ENCODE data around the gene EIF4E1B.

- no peak for TF ChIP-seq PATZ1 (CRISPR knock-in tag; IDR thresholded peaks at IDR 0.05; ENCODE audit: borderline replicate concordance)
- no peak for TF ChIP-seq GLIS3 (CRISPR knock-in tag; IDR thresholded peaks at IDR 0.05)
- TF ChIP-seq ZNF565 (CRISPR knock-in tag; conservative IDR thresholded peaks at IDR 0.05; ENCODE audit: low read depth), result no peak
- no peak for TF ChIP-seq ZFP3 (CRISPR knock-in tag; IDR thresholded peaks at IDR 0.05)
- TF ChIP-seq ZNF70 (CRISPR knock-in tag; IDR thresholded peaks at IDR 0.05), result no peak
- TF ChIP-seq CREB5 (CRISPR knock-in tag; IDR thresholded peaks at IDR 0.05; ENCODE audit: low read depth), result no peak
- TF ChIP-seq OSR1 (CRISPR knock-in tag; IDR thresholded peaks at IDR 0.05), result no peak
- no peak for TF ChIP-seq TOX (CRISPR knock-in tag; IDR thresholded peaks at IDR 0.05; ENCODE audit: borderline replicate concordance)
- no peak for TF ChIP-seq BACH2 (CRISPR knock-in tag; IDR thresholded peaks at IDR 0.05; ENCODE audit: borderline replicate concordance)
- no peak for TF ChIP-seq ZFP30 (CRISPR knock-in tag; IDR thresholded peaks at IDR 0.05)
These were observed 6.0 kb downstream of the EIF4E1B start for GRCh38 chr5:176636426-176636825.
